Measurements from ENCODE around the gene CUL5. TPM values are rescaled to one million over a fixed set of nuclear protein-coding genes. Genes with fewer than 3 reads are reported as not detected.

The CUL5 gene
- total RNA-seq, 1 experiment from 2014 or later = 10.0 TPM

DNA sequence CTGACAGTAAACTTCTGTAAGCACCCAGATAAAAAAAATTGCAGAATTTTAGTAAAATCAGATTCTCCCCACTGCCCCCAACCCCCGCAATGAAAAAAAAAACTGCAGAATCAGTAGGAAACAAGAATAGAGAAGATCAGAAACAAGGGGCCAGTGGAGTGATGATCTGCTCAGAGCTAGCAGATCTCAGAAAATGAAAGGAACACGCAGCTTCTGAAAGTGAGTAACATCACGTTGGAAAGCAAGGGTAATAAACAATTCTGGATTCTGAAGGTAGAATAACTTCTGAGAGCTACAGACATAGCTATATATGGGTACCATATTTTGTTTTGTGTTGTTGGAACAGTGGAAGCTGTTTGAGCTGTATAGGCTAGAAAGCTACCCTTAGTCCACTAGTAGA, 135.9 kb downstream of the CUL5 start:
- no peak for DNase-seq (ENCODE audit: low read depth)
- in situ Hi-C loops (cut with HindIII; ENCODE audit: low pct_unique_long_range_greater_than_20kb, low sequenced_read_pairs) = no loop called here

DNA sequence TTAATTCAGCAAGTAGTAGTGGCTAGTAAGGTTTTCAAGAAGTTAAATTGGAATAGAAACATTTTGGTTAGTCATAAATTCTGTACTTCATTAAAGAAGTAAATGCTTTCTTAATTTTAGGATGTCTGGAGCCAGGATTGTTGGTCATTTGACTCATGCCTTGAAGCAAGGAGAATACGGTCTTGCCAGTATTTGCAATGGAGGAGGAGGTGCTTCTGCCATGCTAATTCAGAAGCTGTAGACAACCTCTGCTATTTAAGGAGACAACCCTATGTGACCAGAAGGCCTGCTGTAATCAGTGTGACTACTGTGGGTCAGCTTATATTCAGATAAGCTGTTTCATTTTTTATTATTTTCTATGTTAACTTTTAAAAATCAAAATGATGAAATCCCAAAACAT, 138.5 kb downstream of the CUL5 start:
- in situ Hi-C loops (cut with HindIII; ENCODE audit: low pct_unique_long_range_greater_than_20kb, low sequenced_read_pairs) = no loop called here
- DNase-seq (ENCODE audit: low read depth) = no peak

DNA sequence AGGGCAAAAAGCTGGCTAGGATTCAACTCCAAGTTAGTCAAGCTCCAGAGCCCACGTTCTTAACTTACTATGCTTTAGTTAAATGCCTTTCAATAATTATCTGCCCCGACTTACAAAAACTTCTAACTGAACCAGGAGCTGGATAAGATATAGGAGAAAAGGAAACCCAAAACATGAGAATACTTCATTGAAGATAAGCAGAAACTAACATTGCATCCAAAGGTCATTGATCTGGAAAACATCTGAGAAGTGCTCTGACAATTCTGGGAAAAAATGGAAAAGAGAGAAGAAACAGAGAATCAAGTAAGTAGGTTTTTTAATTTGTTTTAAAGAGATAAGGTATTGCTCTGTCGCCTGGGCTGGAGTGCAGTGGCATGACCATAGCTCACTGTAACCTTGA, 139.9 kb downstream of the CUL5 start:
- DNase-seq (ENCODE audit: low read depth) = no peak
- in situ Hi-C loops (cut with HindIII; ENCODE audit: low pct_unique_long_range_greater_than_20kb, low sequenced_read_pairs) = no loop called here

DNA sequence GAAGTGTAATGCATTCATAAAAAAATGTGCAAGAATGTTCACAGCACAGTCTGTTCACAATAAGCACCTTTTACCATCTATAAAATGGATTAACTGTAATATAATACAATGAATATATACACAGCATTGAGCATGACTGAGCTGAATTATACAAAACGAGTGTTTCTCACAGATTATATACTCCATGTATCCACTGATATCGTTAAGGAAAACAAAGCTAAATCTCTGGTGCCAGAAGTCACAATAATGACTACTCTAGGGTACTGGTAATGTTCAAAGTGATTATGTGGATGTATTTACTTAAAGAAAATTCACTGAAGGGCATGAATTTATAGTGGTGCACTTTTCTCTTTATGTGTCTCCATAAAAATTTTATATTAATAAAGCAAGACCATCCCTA, 145.9 kb downstream of the CUL5 start:
- in situ Hi-C loops (cut with HindIII; ENCODE audit: low pct_unique_long_range_greater_than_20kb, low sequenced_read_pairs) = no loop called here
- DNase-seq (ENCODE audit: low read depth) = no peak

Other genes with a start within 250 kb of the CUL5 start
- 29.3 and 32.0 TPM in 2 replicates for gene SLC35F2, start 150.1 kb upstream of the CUL5 start, total RNA-seq (2014; rRNA removed; shearing (Covaris generic); ENCODE audit: low replicate concordance)
- 0.07 TPM in 1 of 2 replicates, not detected in the other for gene RAB39A, start 80.5 kb upstream of the CUL5 start, total RNA-seq (2014; rRNA removed; shearing (Covaris generic); ENCODE audit: low replicate concordance)
- 128 and 168 TPM in 2 replicates for gene ACAT1, start 112.7 kb downstream of the CUL5 start, total RNA-seq (2014; rRNA removed; shearing (Covaris generic); ENCODE audit: low replicate concordance)
- gene NPAT, start 213.7 kb downstream of the CUL5 start, total RNA-seq (2014; rRNA removed; shearing (Covaris generic); ENCODE audit: low replicate concordance) = 3.0 and 4.5 TPM in 2 replicates
- gene ATM, start 214.2 kb downstream of the CUL5 start, total RNA-seq (2014; rRNA removed; shearing (Covaris generic); ENCODE audit: low replicate concordance) = 23.8 and 106 TPM in 2 replicates

Data from Caki2 (cell line).